DOHH2 (cell line): ENCODE data around the gene NFE2L1.

ENCODE experiments used
- CTCF ChIP-seq: fragments of 200-600 bp; sonication (generic); IDR thresholded peaks from one replicate; pipeline ENCODE4 v1.5.1; 2014; ENCODE audit warnings: antibody characterized with exemption, mild to moderate bottlenecking, low read depth, low read length; ENCODE audit not compliant: poor library complexity, severe bottlenecking
- EZH2phosphoT487 ChIP-seq: fragments of 200-600 bp; sonication (generic); IDR thresholded peaks from 2 replicates; pipeline ENCODE4 v1.6.1; 2017; ENCODE audit warnings: borderline replicate concordance, mild to moderate bottlenecking, antibody characterized with exemption, low read length, moderate library complexity, mixed read lengths

- no peak for TF ChIP-seq CTCF
- TF ChIP-seq EZH2phosphoT487 = no peak
Observed at GRCh38 chr17:48048384-48049126, 396 bp downstream of the NFE2L1 start.
